HG03571 (cell line): ENCODE measurements around the gene B4GALT3.

Source experiments
- ATAC-seq: cut with Tn5 transposase; IDR thresholded peaks from one replicate; pipeline ENCODE4 v1.9.1; 2021; ENCODE audit not compliant: unreplicated experiment

B4GALT3 gene

DNA sequence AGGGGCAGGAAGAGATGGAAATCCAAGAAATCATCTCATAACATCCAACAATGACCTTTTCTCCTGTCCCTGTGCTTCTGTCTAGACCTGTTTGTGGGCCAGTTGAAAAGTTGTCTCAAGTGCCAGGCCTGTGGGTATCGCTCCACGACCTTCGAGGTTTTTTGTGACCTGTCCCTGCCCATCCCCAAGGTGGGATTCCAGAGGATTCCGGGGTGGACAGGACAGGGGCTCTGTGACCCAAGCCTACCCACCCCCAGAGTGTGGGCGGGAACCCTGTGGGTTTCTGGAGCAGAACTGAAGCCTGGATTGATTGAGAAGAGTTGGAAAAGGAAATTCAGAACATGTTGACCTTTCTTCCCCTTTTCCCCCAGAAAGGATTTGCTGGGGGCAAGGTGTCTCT, 13.5 kb downstream of the B4GALT3 start:
- ATAC-seq = no peak

DNA sequence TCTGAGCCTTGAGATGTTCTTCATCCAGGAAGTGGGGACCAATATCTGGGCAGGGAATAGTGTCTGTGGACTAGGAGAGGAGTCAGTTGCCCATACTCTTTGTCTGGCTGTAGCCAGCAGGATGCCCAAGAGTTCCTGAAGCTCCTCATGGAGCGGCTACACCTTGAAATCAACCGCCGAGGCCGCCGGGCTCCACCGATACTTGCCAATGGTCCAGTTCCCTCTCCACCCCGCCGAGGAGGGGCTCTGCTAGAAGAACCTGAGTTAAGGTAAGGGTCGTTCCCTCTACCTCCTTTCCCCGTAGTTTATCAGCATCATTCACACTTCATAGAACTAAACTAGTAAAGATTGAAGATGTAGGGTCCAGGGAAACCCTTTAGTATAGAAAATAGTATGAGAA, 14.5 kb downstream of the B4GALT3 start:
- ATAC-seq = no peak

DNA sequence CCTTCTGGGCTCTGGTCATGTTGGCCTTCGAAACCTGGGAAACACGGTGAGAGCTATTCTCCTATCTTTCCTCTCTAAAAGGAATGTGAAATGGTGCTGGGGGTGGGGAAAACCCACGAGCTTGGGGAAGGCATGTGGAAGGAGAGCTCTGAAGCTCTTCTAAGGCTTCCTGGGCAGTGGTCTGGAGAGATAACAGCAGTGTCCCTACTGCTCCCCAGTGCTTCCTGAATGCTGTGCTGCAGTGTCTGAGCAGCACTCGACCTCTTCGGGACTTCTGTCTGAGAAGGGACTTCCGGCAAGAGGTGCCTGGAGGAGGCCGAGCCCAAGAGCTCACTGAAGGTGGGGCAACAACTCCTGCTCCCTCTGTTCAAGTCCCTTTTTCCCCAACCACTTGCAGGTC, 15.3 kb downstream of the B4GALT3 start:
- ATAC-seq = no peak

DNA sequence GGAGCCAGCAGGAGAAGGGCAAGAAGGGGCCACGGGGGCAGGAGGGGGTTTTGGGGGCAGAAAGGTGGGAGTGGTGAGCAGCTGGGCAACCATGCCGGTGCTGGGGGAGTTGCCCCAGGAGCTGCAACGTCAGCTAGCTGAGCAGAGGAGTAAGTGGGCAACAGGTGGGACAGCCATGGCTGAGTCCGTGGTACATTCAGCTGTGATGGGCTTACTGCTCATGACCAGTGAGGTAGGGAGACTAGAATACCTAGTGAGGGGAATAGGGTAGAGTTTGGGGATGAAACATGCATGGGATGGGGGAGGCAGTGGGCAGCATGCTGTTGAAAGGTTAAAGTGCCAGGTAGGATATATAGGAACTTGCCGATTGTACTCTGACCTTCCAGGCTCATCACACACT, 15.7 kb downstream of the B4GALT3 start:
- no peak for ATAC-seq

GRCh38 chr1:161160671-161161145, 16.6 kb downstream of the B4GALT3 start:
- no peak for ATAC-seq

GRCh38 chr1:161159913-161160243, 17.4 kb downstream of the B4GALT3 start:
- no peak for ATAC-seq

DNA sequence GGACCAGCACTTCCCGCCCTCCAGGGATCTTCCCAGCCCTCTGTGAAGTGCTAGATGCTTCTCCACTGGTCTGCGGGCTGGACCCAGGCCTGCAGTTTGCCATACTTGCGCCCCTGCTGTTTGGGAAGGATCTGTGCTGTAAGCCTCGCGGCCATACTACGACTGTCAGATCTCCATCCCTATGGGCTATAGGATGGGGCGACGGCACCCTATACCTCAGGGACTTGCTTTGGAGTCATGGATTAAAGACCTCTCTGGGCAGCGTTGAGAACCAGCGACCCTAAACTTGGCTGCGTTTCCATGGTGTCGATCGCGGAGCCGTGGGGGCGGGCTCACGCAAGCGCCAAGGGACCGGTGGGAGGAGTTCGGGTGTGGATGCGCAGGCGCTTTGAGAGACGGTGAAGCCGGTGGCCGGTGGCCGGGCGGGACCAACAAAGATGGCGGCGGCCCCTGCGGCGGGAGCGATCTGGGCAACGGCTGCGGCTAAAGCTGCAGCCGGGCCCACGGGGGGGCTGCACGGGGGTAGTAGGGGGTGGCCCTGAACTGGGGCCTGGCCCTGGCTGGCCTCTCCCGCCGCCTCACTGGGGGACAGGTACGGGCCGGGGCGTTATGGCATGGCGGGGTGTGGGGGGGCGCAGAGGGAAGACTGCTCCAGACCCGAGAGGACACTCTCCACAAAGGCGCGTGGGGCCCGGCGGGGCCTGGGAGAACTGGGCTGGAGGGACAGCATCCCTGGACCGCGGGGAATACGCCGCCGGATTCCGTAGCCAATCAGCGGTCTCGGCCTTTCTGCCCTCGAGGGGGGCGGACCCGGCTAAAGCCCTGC, 18.0 kb downstream of the B4GALT3 start, which contains the start of gene USP21:
USP21 (plus strand) TSS at position 414 of the 826 bp plus-strand sequence. CDS start 1,141 bp downstream, outside the sequence.
- peak; percentile 82 for ATAC-seq

GRCh38 chr1:161158316-161159010, 18.8 kb downstream of the B4GALT3 start:
- no peak for ATAC-seq

- ATAC-seq = no peak
Observed at GRCh38 chr1:161157867-161158266, 19.4 kb downstream of the B4GALT3 start.

GRCh38 chr1:161153682-161154337, 23.5 kb downstream of the B4GALT3 start, which contains the start of gene UFC1:
TSS of gene UFC1 (plus strand) at chr1:161153978. CDS start at chr1:161153998, 20 bp downstream.
- peak; percentile 76 for ATAC-seq

DNA sequence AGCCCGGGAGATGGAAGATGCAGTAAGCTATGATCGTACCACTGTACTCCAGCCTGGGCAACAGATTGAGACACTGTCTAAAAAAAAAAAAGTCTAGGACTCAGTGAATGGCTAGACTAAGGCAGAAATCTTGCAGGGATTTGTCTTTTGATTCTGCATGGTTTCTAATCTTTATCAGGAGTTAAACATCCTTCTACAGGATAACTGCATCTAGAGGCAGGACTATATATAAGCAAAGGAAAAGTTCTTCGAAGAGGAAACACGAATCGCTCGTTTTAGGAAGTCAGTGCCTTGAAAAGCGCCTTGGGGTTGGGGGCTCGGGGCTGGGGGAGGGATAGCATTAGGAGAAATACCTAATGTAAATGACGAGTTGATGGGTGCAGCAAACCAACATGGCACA, 24.1 kb downstream of the B4GALT3 start:
- no peak for ATAC-seq

DNA sequence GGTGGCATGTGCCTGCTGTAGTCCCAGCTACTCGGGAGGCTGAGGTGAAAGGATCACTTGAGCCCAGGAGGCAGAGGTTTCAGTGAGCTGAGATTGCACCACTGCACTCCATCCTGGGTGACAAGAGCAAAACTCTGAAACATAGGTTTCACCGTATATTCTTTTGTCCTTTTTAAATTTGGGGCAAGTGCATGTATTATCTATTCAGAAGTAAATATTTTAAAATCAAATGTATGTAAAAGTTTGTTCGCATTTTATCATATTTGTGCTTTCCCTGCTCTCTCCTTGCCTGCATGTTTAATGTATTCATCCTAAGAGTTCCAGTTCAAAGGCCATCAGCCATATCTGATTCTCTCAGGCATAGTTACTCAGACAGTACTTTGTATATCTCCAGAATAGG, 31.5 kb downstream of the B4GALT3 start:
- ATAC-seq = no peak

GRCh38 chr1:161140755-161141400, 36.4 kb downstream of the B4GALT3 start:
- no peak for ATAC-seq

GRCh38 chr1:161139766-161140165, 37.5 kb downstream of the B4GALT3 start:
- no peak for ATAC-seq

DNA sequence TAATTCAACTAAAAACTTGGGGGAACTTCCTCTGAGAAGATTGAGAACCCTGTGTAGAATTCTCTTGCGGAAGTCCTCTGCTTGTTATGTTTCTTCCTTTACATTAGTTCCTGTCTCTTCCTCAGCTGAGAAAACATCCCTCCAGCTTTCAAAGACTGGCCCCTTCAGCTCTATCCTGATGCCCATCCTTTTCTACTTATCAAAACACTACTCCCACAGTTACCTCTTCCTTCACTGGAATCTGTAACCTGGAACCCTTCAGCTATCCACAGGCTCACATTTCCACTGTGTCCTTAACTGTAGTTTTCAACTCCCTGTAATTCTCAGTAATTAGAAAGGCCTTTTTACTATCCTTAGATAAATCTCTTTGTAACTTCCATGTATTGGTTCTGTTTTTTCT, 38.9 kb downstream of the B4GALT3 start:
- no peak for ATAC-seq

- ATAC-seq = no peak
Observed at GRCh38 chr1:161137881-161138280, 39.4 kb downstream of the B4GALT3 start.

DNA sequence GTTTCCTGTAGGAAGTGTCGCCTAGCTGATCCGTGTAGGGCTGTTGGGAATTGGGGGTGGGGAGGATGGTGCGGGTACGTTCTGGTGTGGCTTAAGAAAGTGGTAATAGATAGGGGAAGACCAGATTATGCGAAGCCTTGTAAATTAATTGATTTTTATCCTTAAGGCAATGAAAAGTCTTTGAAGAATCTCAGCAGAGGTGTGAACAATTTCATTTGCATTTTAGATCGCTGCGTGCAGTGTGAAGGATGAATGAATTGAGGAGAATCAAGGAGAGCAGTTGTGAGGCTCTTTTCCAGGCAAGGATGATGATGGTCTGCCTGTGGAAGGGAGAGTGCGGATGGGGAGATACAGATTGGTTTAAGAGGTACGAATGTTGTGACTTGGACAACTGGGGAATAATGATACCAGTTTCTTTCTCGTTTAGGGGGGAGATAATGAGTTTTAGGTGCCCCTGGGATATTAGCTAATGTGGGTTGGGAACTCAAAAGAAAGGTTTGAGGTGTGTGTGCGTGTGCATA, 44.0 kb downstream of the B4GALT3 start:
- no peak for ATAC-seq

GRCh38 chr1:161132410-161133219, 44.7 kb downstream of the B4GALT3 start, which contains the start of gene DEDD:
TSS of gene DEDD (minus strand) at chr1:161132667. CDS start at chr1:161124462, 8,205 bp downstream.
- ATAC-seq = peak; percentile 96

- no peak for ATAC-seq
Observed at GRCh38 chr1:161131523-161132409, 45.5 kb downstream of the B4GALT3 start.
